ENCODE measurements around the gene MEAK7.

GRCh38 chr16:84553873-84554399 is 49.5 kb upstream of the MEAK7 start:
- TF ChIP-seq, protein P1, sequence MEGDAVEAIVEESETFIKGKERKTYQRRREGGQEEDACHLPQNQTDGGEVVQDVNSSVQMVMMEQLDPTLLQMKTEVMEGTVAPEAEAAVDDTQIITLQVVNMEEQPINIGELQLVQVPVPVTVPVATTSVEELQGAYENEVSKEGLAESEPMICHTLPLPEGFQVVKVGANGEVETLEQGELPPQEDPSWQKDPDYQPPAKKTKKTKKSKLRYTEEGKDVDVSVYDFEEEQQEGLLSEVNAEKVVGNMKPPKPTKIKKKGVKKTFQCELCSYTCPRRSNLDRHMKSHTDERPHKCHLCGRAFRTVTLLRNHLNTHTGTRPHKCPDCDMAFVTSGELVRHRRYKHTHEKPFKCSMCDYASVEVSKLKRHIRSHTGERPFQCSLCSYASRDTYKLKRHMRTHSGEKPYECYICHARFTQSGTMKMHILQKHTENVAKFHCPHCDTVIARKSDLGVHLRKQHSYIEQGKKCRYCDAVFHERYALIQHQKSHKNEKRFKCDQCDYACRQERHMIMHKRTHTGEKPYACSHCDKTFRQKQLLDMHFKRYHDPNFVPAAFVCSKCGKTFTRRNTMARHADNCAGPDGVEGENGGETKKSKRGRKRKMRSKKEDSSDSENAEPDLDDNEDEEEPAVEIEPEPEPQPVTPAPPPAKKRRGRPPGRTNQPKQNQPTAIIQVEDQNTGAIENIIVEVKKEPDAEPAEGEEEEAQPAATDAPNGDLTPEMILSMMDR (conservative IDR thresholded peaks at IDR 0.05 in 1 of 2, IDR thresholded peaks at IDR 0.05 in 1 of 2; ENCODE audit: low read depth in 1 of 2, low read length in 2 of 2): no peak
- no peak for TF ChIP-seq EZH2 (IDR thresholded peaks at IDR 0.05; ENCODE audit: low read length, missing control alignments)

Measured in fibroblast of lung (primary cell).